Cardiac muscle cell (in vitro differentiated cells and primary cell): ENCODE measurements around the gene TAF4B. TPM values are rescaled to one million over a fixed set of nuclear protein-coding genes. Genes with fewer than 3 reads are reported as not detected.

Source experiments
- DNase-seq, 2 donors: peaks; one replicate each; pipeline versions ENCODE4 v3.0.0 to v3.0.0-alpha.2; 2010 to 2017; ENCODE audit warnings: low read depth in 1 of 2, low spot score in 1 of 2
- H3K27ac ChIP-seq: fragments of 200-600 bp; sonication (generic); 2 replicates; pipeline ENCODE4 v1.5.1; 2016
- H3K27me3 ChIP-seq: fragments of 200-600 bp; sonication (generic); 2 replicates; pipeline ENCODE4 v1.6.0; 2016; ENCODE audit warnings: control low read depth
- H3K36me3 ChIP-seq: fragments of 200-600 bp; sonication (generic); 2 replicates; pipeline ENCODE4 v1.5.1; 2016; ENCODE audit warnings: control low read depth
- H3K4me1 ChIP-seq: fragments of 200-600 bp; sonication (generic); 2 replicates; pipeline ENCODE4 v1.8.1; 2017; ENCODE audit warnings: low read depth, mild to moderate bottlenecking, mixed run types
- H3K4me3 ChIP-seq: fragments of 200-600 bp; sonication (generic); 2 replicates; pipeline ENCODE4 v1.5.1; 2016; ENCODE audit warnings: mild to moderate bottlenecking
- H3K9me3 ChIP-seq: fragments of 200-600 bp; sonication (generic); 2 replicates; pipeline ENCODE4 v1.5.1; 2017; ENCODE audit warnings: low read depth, mild to moderate bottlenecking, control low read depth
- polyA plus RNA-seq: library from polyadenylated mRNA; unstranded; fragments of >200 nt; fragmentation: Nextera tagmentation; extraction: Ambion mirVana; gene quantifications from 2 replicates; pipeline ENCODE4 v1.2.1, GENCODE V29; 2016
- total RNA-seq: library from RNA; depleted of rRNA; stranded (reverse); fragments of >200 nt; gene quantifications from 2 replicates; pipeline ENCODE4 v1.2.3, GENCODE V29; 2016
- TF ChIP-seq, protein P1 (sequence below): IDR thresholded peaks from 2 replicates; pipeline ENCODE4 v1.5.1; 2012; ENCODE audit warnings: low read depth, mild to moderate bottlenecking, low read length

The TAF4B gene
- total and polyA plus RNA-seq, 2 experiments from 2014 or later, result 1.5 to 8.2 TPM

GRCh38 chr18:26320686-26321085 is 94.4 kb downstream of the TAF4B start:
- TF ChIP-seq, protein P1, sequence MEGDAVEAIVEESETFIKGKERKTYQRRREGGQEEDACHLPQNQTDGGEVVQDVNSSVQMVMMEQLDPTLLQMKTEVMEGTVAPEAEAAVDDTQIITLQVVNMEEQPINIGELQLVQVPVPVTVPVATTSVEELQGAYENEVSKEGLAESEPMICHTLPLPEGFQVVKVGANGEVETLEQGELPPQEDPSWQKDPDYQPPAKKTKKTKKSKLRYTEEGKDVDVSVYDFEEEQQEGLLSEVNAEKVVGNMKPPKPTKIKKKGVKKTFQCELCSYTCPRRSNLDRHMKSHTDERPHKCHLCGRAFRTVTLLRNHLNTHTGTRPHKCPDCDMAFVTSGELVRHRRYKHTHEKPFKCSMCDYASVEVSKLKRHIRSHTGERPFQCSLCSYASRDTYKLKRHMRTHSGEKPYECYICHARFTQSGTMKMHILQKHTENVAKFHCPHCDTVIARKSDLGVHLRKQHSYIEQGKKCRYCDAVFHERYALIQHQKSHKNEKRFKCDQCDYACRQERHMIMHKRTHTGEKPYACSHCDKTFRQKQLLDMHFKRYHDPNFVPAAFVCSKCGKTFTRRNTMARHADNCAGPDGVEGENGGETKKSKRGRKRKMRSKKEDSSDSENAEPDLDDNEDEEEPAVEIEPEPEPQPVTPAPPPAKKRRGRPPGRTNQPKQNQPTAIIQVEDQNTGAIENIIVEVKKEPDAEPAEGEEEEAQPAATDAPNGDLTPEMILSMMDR, result no peak
- Histone ChIP-seq H3K4me3 (no peak overlapping the region), H3K36me3 (no peaks in the 10 kb centered on the region), H3K4me1 (no peaks in the 10 kb centered on the region), H3K27ac (no peak overlapping the region), H3K27me3 (no peaks in the 10 kb centered on the region), H3K9me3 (no peaks in the 10 kb centered on the region)
- no peak for DNase-seq

GRCh38 chr18:26322890-26323653 is 96.8 kb downstream of the TAF4B start:
- Histone ChIP-seq H3K27ac (no peak overlapping the region), H3K36me3 (no peaks in the 10 kb centered on the region), H3K27me3 (no peaks in the 10 kb centered on the region), H3K4me3 (no peak overlapping the region), H3K4me1 (no peaks in the 10 kb centered on the region), H3K9me3 (no peaks in the 10 kb centered on the region)
- TF ChIP-seq, protein P1, result no peak
- DNase-seq, result peak in 1 of 2 donors; percentile 51

GRCh38 chr18:26325771-26326170 is 99.5 kb downstream of the TAF4B start:
- DNase-seq, result no peak

GRCh38 chr18:26327062-26327461 is 100.8 kb downstream of the TAF4B start:
- Histone ChIP-seq H3K9me3 (no peaks in the 10 kb centered on the region), H3K4me3 (no peak overlapping the region), H3K27me3 (no peaks in the 10 kb centered on the region), H3K27ac (no peak overlapping the region), H3K4me1 (no peaks in the 10 kb centered on the region), H3K36me3 (no peaks in the 10 kb centered on the region)
- TF ChIP-seq, protein P1, result no peak
- no peak for DNase-seq

More at GRCh38 chr18:26325771-26326170, 99.5 kb downstream of the TAF4B start:
- no peaks in the 10 kb centered on the region for H3K4me1 ChIP-seq
- H3K27me3 ChIP-seq, result no peaks in the 10 kb centered on the region
- H3K27ac ChIP-seq, result no peak overlapping the region
- no peak overlapping the region for H3K4me3 ChIP-seq
- no peaks in the 10 kb centered on the region for H3K36me3 ChIP-seq
- no peaks in the 10 kb centered on the region for H3K9me3 ChIP-seq
- TF ChIP-seq, protein P1, result no peak

DNA sequence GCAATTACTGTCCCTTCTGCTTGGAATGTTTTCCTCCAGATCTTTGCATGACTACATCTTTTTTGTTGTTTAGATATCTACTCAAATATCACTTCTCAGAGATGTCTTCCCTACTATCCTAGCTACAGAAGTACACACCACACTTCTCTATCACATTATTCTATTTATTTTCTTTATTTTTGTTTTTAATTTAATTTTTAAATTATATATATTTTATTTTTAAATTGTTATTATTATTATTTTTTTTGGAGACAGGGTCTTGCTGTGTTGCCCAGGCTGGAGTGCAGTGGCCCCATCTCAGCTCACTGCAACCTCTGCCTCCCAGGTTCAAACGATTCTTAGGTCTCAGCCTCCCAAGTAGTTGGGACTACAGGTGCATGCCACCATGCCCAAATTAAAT is 106.7 kb downstream of the TAF4B start:
- Histone ChIP-seq H3K4me1 (no peaks in the 10 kb centered on the region), H3K27ac (no peak overlapping the region), H3K36me3 (no peaks in the 10 kb centered on the region), H3K27me3 (no peaks in the 10 kb centered on the region), H3K4me3 (no peak overlapping the region), H3K9me3 (no peaks in the 10 kb centered on the region)
- TF ChIP-seq, protein P1, result no peak
- no peak for DNase-seq
